PC-3 (cell line): ENCODE measurements around the gene CHD9. TPM values are rescaled to one million over a fixed set of nuclear protein-coding genes. Genes with fewer than 3 reads are reported as not detected.
"Not testable (repeated sequence)": the region's sequence is repeated elsewhere in the genome, so short reads cannot be mapped to it uniquely, and the experiment has no call there.

Source experiments
- ATAC-seq: fragments of 200-7000 bp; cut with Tn5 transposase; 2 replicates; pipeline ENCODE4 v1.9.1; 2020; ENCODE audit warnings: mild to moderate bottlenecking, moderate library complexity
- BruUV-seq: library from RNA; stranded (reverse); fragments of 400-500 nt; replicated peaks from 2 replicates; lab custom pipeline; 2021; lab: Mats Ljungman, UMichigan
- CTCF ChIA-PET: fragments of 300-600 bp; sonication (Branson Sonifier 250); formaldehyde crosslinking; loops from one replicate; lab custom pipeline; 2022; ENCODE audit warnings: antibody characterized with exemption; lab: Charles Lee
- POLR2A ChIA-PET: fragments of 300-600 bp; sonication (Branson Sonifier 250); formaldehyde crosslinking; loops from one replicate; lab custom pipeline; 2022; ENCODE audit warnings: antibody characterized with exemption; ENCODE audit not compliant: unreplicated experiment; lab: Charles Lee
- DNase-seq: peaks from one replicate; pipeline ENCODE4 v3.0.0-alpha.2; 2015
- H2AFZ ChIP-seq: fragments of 300-600 bp; sonication (generic); 2 replicates; pipeline ENCODE4 v1.6.0; 2016; ENCODE audit warnings: antibody characterized with exemption, low read length
- H3F3A ChIP-seq: fragments of 300-600 bp; sonication (generic); one replicate; pipeline ENCODE4 v1.6.0; 2017; ENCODE audit warnings: antibody characterized with exemption, low read length, control low read depth, mild to moderate bottlenecking; ENCODE audit not compliant: unreplicated experiment
- H3K27ac ChIP-seq: fragments of 300-600 bp; sonication (generic); 2 replicates; pipeline ENCODE4 v1.5.1; 2016; ENCODE audit warnings: mild to moderate bottlenecking, low read length
- H3K27me3 ChIP-seq: fragments of 300-600 bp; sonication (generic); 2 replicates; pipeline ENCODE4 v1.6.1; 2016; ENCODE audit warnings: low read length, mixed read lengths
- H3K36me3 ChIP-seq: fragments of 300-600 bp; sonication (generic); 2 replicates; pipeline ENCODE4 v1.6.1; 2016; ENCODE audit warnings: low read depth, mixed run types, low read length, mixed read lengths
- H3K4me1 ChIP-seq: fragments of 300-600 bp; sonication (generic); 2 replicates; pipeline ENCODE4 v1.5.1; 2016; ENCODE audit warnings: low read length; ENCODE audit not compliant: insufficient read depth
- H3K4me2 ChIP-seq: fragments of 300-600 bp; sonication (generic); 2 replicates; pipeline ENCODE4 v1.6.0; 2016; ENCODE audit warnings: low read length
- H3K4me3 ChIP-seq: fragments of 300-600 bp; sonication (generic); 2 replicates; pipeline ENCODE4 v1.5.1; 2016; ENCODE audit warnings: mild to moderate bottlenecking, low read length, mixed read lengths
- H3K79me2 ChIP-seq: fragments of 300-600 bp; sonication (generic); 2 replicates; pipeline ENCODE4 v1.6.1; 2017; ENCODE audit warnings: low read length, mixed read lengths
- H3K9ac ChIP-seq: fragments of 300-600 bp; sonication (generic); 2 replicates; pipeline ENCODE4 v1.6.0; 2016; ENCODE audit warnings: mild to moderate bottlenecking, low read length
- H3K9me2 ChIP-seq: fragments of 300-600 bp; sonication (generic); replicated peaks from 2 replicates; pipeline ENCODE4 v1.6.1; 2016; ENCODE audit warnings: mixed run types, low read length, mixed read lengths
- H3K9me3 ChIP-seq: fragments of 300-600 bp; sonication (generic); 2 replicates; pipeline ENCODE4 v1.6.1; 2016; ENCODE audit warnings: low read length, mixed read lengths
- H4K20me1 ChIP-seq: fragments of 300-600 bp; sonication (generic); 2 replicates; pipeline ENCODE4 v1.6.1; 2016; ENCODE audit warnings: low read length, mixed read lengths
- EZH2 ChIP-seq: fragments of 300-600 bp; sonication (generic); IDR thresholded peaks from one replicate; pipeline ENCODE4 v1.6.1; 2017; ENCODE audit warnings: antibody characterized with exemption, mild to moderate bottlenecking, low read length; ENCODE audit not compliant: unreplicated experiment
- EZH2phosphoT487 ChIP-seq: fragments of 300-600 bp; sonication (generic); IDR thresholded peaks from 2 replicates; pipeline ENCODE4 v1.6.1; 2018; ENCODE audit warnings: mild to moderate bottlenecking, antibody characterized with exemption, low read length, borderline replicate concordance
- intact Hi-C: fragments of 100-400 bp; cut with micrococcal nuclease; formaldehyde crosslinking; loops from 2 replicates; pipeline ENCODE4 v1.9.0; 2023
- total RNA-seq: library from RNA; depleted of rRNA; stranded (reverse); fragments of >200 nt; gene quantifications from 2 replicates; pipeline ENCODE4 v1.2.3, GENCODE V29; 2014
- TF ChIP-seq, protein P1 (sequence below): fragments of 300-600 bp; sonication (generic); conservative IDR thresholded peaks from 2 replicates; pipeline ENCODE4 v1.5.1; 2017; ENCODE audit warnings: antibody characterized with exemption, low read depth, mild to moderate bottlenecking, low read length

CHD9 gene
- total RNA-seq, 1 experiment from 2014 or later: 13.3 TPM

DNA sequence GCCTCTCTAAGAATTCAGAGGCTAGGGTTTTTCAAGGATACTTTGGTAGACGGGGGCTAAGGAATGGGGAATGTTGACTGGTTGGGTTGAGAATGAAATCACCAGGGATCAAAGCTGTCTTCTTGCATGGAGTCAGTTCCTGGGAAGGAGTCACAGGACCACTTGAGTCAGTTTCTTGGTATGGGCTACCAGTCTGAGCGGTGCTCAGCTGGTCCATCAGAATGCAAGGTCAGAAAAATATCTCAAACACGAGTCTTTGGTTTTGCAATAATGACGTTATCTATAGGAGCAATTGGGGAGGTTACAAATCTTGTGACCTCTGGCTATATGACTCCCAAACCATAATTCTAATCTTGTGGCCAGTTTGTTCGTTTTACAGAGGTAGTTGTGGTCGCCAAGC is 20.5 kb upstream of the CHD9 start:
- no peaks in the 10 kb centered on the region for H3K27me3 ChIP-seq
- ChIA-PET CTCF (no interaction called here), POLR2A (no interaction called here)
- no peaks in the 10 kb centered on the region for H3K9me2 ChIP-seq
- no peak overlapping the region for H3K27ac ChIP-seq
- H3K4me2 ChIP-seq: no peak overlapping the region
- DNase-seq (no peak), ATAC-seq (no peak)
- H3F3A ChIP-seq: no peaks in the 10 kb centered on the region
- no peaks in the 10 kb centered on the region for H3K79me2 ChIP-seq
- H3K4me3 ChIP-seq: no peak overlapping the region
- no TSS peak for BruUV-seq
- H2AFZ ChIP-seq: no peak overlapping the region
- no peaks in the 10 kb centered on the region for H3K4me1 ChIP-seq
- H3K9me3 ChIP-seq: no peaks in the 10 kb centered on the region
- TF ChIP-seq, protein P1, sequence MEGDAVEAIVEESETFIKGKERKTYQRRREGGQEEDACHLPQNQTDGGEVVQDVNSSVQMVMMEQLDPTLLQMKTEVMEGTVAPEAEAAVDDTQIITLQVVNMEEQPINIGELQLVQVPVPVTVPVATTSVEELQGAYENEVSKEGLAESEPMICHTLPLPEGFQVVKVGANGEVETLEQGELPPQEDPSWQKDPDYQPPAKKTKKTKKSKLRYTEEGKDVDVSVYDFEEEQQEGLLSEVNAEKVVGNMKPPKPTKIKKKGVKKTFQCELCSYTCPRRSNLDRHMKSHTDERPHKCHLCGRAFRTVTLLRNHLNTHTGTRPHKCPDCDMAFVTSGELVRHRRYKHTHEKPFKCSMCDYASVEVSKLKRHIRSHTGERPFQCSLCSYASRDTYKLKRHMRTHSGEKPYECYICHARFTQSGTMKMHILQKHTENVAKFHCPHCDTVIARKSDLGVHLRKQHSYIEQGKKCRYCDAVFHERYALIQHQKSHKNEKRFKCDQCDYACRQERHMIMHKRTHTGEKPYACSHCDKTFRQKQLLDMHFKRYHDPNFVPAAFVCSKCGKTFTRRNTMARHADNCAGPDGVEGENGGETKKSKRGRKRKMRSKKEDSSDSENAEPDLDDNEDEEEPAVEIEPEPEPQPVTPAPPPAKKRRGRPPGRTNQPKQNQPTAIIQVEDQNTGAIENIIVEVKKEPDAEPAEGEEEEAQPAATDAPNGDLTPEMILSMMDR: no peak
- TF ChIP-seq EZH2phosphoT487: no peak
- TF ChIP-seq EZH2: no peak
- H3K9ac ChIP-seq: no peak overlapping the region
- intact Hi-C loops: no loop called here
- H4K20me1 ChIP-seq: no peaks in the 10 kb centered on the region
- H3K36me3 ChIP-seq: no peaks in the 10 kb centered on the region

- no peak overlapping the region for H3K27ac ChIP-seq
- no peaks in the 10 kb centered on the region for H4K20me1 ChIP-seq
- BruUV-seq: no TSS peak
- CTCF ChIA-PET: no interaction called here
- no peak overlapping the region for H3K4me3 ChIP-seq
- POLR2A ChIA-PET: no interaction called here
- H3K9ac ChIP-seq: no peak overlapping the region
- H3K79me2 ChIP-seq: no peaks in the 10 kb centered on the region
- no peak overlapping the region for H2AFZ ChIP-seq
- no peaks in the 10 kb centered on the region for H3K4me1 ChIP-seq
- no peaks in the 10 kb centered on the region for H3K27me3 ChIP-seq
- ATAC-seq: no peak
- DNase-seq: no peak
- intact Hi-C loops: no loop called here
- no peak overlapping the region for H3K4me2 ChIP-seq
- no peaks in the 10 kb centered on the region for H3K9me2 ChIP-seq
- TF ChIP-seq EZH2phosphoT487 (no peak), EZH2 (no peak)
- TF ChIP-seq, protein P1: no peak
- H3F3A ChIP-seq: no peaks in the 10 kb centered on the region
- H3K9me3 ChIP-seq: no peaks in the 10 kb centered on the region
- no peaks in the 10 kb centered on the region for H3K36me3 ChIP-seq
These were observed 19.4 kb upstream of the CHD9 start for GRCh38 chr16:53035176-53035942.

DNA sequence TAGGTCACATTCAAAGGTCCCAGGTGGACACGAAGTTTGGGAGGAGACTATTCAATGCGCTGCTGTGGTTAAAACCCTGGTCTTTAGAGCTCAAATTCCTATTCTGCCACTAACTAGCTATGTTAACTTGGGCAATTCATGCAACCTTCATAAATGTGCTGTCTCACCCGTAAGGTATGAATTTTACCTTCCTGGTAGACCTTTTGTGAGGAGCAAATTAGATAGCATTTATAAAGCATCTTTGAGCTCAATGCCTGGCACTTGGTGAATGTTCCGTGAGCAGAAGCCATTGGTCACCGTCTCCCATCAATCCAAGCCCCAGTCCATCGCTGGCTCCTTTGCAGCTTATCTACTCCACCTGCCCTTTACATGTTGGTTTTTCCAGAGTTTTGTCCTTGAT is 18.7 kb upstream of the CHD9 start:
- Histone ChIP-seq H3F3A (no peaks in the 10 kb centered on the region), H4K20me1 (no peaks in the 10 kb centered on the region), H2AFZ (no peak overlapping the region), H3K79me2 (no peaks in the 10 kb centered on the region), H3K27me3 (no peaks in the 10 kb centered on the region), H3K4me3 (no peak overlapping the region), H3K9me3 (no peaks in the 10 kb centered on the region), H3K9me2 (no peaks in the 10 kb centered on the region), H3K4me1 (no peaks in the 10 kb centered on the region), H3K27ac (no peak overlapping the region), H3K36me3 (no peaks in the 10 kb centered on the region), H3K4me2 (no peak overlapping the region), H3K9ac (no peak overlapping the region)
- no peak for DNase-seq
- ATAC-seq: no peak
- BruUV-seq: no TSS peak
- TF ChIP-seq EZH2phosphoT487 (no peak), EZH2 (no peak)
- TF ChIP-seq, protein P1: no peak
- ChIA-PET CTCF (no interaction called here), POLR2A (no interaction called here)
- intact Hi-C loops: no loop called here

GRCh38 chr16:53036711-53037110 is 18.1 kb upstream of the CHD9 start:
- ATAC-seq, POLR2A ChIA-PET, H4K20me1 ChIP-seq, H3F3A ChIP-seq, H3K9me2 ChIP-seq, BruUV-seq, H3K36me3 ChIP-seq, H3K27me3 ChIP-seq, DNase-seq, H3K79me2 ChIP-seq, H3K4me3 ChIP-seq, intact Hi-C loops, H3K27ac ChIP-seq, H3K9ac ChIP-seq, CTCF ChIA-PET, H2AFZ ChIP-seq, H3K4me1 ChIP-seq, H3K9me3 ChIP-seq, H3K4me2 ChIP-seq: not testable (repeated sequence)
